ENCODE results near the gene ERF.

GRCh38 chr19:42246922-42247639, 7.8 kb downstream of the ERF start:
- TF ChIP-seq, protein P1, sequence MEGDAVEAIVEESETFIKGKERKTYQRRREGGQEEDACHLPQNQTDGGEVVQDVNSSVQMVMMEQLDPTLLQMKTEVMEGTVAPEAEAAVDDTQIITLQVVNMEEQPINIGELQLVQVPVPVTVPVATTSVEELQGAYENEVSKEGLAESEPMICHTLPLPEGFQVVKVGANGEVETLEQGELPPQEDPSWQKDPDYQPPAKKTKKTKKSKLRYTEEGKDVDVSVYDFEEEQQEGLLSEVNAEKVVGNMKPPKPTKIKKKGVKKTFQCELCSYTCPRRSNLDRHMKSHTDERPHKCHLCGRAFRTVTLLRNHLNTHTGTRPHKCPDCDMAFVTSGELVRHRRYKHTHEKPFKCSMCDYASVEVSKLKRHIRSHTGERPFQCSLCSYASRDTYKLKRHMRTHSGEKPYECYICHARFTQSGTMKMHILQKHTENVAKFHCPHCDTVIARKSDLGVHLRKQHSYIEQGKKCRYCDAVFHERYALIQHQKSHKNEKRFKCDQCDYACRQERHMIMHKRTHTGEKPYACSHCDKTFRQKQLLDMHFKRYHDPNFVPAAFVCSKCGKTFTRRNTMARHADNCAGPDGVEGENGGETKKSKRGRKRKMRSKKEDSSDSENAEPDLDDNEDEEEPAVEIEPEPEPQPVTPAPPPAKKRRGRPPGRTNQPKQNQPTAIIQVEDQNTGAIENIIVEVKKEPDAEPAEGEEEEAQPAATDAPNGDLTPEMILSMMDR (IDR thresholded peaks at IDR 0.05; ENCODE audit: poor library complexity), result no peak
- TF ChIP-seq EZH2 (IDR thresholded peaks at IDR 0.05; ENCODE audit: borderline replicate concordance) (no peak), EZH2phosphoT487 (IDR thresholded peaks at IDR 0.05; ENCODE audit: low read depth, severe bottlenecking, unreplicated experiment) (no peak)
